GM19240 (cell line): ENCODE data around the gene B3GNT4.
"Not testable (repeated sequence)": the region's sequence is repeated elsewhere in the genome, so short reads cannot be mapped to it uniquely, and the experiment has no call there.

Source experiments
- DNase-seq: peaks from one replicate; pipeline ENCODE4 v3.0.0; 2011; ENCODE audit warnings: low spot score; ENCODE audit not compliant: insufficient read length

B3GNT4 gene

DNA sequence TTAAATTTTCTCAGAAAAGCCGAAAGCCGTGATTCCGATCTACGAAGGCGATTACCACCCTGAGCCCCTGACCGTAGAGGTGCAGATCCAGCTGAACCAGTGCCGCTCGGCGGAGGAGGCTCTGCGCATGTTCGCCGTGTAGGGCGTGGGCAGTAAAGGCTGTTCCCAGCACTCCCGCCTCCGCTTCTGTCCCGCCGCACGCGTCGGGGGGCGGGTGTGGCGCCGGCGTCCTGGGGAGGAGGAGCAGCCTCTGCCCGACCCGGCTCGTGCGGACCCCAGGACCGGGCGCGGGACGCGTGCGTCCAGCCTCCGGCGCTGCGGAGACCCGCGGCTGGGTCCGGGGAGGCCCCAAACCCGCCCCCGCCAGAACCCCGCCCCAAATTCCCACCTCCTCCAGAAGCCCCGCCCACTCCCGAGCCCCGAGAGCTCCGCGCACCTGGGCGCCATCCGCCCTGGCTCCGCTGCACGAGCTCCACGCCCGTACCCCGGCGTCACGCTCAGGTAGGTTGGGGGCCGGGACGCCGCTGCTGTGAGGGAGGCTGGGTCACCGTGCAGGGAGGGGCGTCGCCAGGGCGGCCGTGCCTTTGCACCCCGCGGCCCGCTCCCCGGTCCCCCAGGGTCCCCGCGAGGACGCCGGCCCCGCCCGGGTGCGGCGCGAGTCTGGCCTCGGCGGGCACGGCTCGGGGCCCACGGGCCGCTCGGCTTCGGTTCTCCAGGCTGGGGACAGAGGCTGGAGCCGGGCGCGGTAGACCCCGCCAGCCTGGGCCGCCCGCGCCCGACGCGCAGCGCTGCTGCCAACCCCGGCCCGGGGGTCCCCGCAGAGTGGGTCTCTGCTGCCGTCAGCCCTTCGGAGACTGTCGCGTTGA lies at the start of gene B3GNT4:
TSS of gene B3GNT4 (plus strand) at position 409 of the 866 bp plus-strand sequence. CDS start 910 bp downstream, outside the sequence.
- DNase-seq = no peak

DNA sequence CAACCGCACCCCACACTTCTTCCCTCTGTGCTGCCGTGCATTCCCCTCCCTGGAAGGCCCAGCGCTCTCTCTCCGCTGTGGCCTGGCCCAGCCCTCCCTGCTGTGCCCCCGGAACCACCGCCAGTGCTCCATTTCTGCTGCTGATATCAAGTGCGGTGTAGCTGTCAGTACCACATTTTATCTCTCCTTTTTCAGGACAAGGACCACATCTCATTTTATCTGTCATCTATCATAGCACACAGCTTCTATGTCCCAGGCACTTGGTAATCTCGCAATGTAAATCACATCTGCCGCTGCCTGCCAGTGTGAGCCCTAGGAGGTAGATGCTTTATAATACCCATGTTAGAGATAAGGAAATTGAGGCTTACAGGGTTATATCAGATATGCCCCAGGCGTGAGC lies 47.8 kb upstream of the B3GNT4 start:
- no peak for DNase-seq

DNA sequence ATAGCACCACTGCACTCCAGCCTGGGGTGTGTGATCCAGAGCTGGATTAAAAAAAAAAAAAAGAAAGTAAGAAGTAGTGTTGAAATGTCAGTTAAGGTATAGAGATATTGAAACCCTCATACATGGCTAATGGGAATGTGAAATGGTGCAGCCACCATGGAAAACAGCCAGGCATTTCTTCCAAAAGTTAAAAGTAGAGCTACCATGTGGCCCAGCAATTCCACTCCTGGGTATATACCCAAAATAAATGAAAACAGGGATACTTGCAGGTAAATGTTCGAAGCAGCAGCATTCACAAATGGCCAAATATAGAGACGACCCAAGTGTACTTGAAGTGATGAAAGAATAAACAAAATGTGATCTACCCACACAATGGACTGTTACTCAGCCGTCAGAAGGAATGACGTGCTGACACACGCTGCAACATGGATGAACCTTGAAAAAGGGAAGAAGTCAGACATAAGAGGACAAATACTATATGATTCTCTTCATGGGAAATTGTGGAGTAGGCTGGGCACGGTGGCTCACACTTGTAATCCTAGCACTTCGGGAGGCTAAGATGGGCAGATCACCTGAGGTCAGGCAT lies 44.7 kb upstream of the B3GNT4 start:
- DNase-seq = no peak

DNA sequence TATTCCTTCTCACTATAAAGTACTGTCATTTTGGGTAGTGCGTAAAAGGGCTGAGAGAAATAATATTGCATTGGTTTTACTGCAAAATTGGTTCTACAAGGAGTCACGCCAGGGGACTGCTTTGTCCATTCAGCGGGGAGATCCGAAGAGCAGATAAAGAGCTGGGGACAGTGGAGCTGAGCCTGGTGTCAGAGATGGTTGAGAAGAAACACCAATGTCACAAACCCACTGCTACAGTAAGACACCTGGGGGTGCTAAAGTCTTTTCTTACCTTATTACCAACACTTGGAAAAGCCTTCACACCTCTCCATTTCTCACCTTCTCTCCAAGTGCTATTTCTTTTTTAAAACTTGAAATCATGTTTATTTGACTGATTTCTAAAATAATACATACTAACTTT lies 43.6 kb upstream of the B3GNT4 start:
- DNase-seq = no peak

DNA sequence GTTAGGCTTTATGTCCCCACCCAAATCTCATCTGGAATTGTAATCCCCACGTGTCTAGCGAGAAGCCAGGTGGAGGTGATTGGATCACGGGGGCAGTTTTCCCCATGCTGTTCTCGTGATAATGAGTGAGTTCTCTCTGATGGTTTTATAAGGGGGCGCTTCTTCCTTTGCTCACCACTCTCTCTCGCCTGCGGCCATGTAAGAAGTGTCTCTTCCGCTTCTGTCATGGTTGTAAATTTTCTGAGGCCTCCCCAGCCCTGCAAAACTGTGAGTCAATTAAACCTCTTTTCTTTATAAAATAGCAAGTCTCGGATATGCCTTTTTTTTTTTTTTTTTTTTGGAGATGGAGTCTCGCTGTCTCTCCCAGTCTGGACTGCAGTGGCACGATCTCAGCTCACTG lies 42.7 kb upstream of the B3GNT4 start:
- no peak for DNase-seq

DNA sequence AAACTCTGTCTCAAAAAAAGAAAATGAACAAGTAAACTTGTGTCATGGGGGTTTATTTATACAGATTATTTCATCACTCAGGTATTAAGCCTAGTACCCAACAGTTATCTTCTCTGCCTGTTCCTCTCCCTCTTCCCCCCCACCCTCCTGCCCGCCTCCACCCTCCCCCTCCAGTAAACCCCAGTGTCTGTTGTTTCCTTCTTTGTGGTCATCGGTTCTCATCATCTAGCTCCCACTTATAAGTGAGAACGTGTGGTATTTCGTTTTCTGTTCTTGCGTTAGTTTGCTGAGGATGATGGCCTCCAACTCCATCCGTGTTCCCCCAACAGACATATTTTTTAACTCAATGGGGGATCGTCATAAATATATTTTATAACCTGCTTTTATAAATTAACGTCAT lies 41.8 kb upstream of the B3GNT4 start:
- DNase-seq = no peak

DNA sequence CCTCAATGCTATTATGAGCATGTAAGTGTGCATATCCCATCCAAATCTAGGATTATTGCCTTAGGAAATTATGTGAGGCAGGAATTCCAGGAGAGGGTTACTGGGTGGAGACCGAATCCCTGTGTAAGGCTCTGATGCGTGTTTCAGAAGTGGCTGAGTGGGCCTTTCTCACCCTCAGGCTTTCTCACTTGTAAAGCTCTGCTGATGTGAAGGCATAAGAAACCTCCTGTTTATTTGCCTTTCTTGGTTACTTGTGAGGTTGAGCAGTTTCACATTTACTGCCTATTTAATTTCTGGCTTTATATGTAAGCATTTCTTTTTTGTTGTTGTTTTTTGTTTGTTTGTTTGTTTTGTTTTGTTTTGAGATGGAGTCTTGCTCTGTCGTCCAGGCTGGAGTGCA lies 40.5 kb upstream of the B3GNT4 start:
- no peak for DNase-seq

DNA sequence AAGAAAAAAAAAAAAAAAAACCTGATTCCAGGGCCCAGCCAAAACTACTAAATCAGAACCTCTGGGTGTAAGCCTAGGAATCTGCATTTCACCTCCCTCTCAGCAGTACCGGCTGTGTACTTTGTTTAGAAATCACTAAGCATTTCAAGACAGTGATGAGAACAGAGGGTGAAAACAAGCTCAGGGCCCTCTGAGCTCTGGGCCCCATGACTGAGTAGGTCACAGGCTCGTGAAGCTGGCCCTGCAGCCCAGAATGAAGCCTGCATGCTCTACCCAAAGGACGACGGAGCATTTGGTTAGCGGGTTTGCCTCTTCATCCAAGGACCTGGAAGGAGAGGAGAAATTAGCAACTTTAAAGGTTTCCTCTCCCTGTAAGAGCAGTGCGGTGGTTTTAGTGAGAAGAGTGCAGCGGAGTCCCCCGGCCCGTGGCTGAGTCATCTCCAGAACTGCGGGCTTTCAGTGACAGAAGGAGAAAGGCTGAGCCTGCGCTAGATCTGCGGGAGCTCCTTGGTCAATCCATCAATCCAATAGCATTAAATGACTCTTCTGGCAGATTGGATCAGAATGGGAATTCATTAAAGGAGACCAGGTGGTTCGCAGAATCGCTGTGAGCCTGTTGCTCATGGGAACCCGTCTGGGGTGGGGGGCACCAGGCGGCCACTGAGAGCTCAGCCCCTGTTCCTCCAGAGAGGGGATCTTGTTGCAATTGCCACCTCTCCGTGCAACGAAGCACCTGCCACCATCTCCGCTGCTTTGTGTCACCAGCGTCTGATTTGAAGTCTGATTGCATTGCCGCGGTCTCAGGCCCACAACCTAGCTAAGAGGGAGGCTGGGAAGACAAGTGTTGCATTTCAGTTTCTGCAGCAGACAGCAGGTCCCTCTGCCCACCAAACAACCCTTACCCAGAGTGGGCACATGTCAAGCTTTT lies 36.8 kb upstream of the B3GNT4 start:
- no peak for DNase-seq

DNA sequence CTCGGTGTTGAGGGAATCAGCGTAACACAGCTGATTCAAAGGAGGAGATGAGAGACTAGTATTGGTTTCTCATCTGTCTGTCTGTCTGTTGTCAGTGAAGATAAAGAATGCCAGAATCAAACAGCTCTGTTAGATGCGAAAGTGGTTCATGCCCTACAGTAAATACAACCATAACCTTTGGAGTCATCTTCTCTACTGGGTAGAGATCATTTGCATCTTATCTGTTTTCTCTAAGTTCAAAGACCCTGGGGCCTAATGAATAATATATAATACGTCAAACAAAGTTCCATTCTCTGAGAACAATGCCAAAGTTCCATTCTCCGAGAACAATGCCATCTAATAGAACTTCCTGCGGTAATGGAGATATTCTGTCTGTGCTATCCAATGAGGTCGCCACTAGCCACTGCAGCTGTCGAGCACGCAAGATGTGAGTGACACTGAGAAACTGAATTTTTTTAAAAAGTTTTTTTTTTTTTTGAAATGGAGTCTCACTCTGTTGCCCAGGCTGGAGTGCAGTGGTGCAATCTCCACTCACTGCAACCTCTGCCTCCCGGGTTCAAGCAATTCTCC lies 36.1 kb upstream of the B3GNT4 start:
- no peak for DNase-seq

DNA sequence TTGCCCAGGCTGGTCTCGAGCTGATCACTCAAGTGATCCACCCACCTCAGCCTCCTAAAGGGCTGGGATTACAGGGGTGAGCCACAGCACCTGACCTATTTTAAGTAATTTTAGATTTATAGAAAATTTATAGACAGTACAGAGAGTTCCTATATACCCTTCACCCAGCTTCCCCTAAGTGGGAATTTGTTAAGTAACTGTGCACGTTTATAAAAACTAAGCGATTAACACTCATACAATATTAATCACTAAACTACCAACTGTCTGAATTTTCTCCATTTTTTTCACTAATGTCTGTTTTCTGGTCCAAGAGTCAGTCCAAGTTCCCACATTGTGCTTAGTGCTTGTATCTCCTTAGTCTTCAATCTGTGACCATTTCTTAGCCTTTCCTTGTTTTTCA lies 35.0 kb upstream of the B3GNT4 start:
- no peak for DNase-seq

DNA sequence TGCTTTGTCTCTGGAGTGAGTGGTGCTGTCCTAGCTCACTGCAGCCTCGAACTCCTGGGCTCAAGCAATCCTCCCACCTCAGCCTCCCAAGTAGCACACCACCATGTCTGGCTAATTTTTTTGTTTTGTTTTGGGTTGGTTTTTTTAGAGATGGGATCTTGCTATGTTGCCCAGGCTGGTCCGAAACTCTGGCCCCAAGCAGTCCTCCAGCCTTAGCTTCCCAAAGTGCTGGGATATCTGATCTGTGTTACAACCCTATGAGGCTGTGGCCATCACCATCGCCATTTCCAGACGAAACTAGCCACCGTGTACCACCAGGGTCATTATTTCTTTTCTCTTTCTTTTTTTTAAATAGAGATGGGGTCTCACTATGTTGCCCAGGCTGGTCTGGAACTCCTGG lies 32.1 kb upstream of the B3GNT4 start:
- DNase-seq = no peak

DNA sequence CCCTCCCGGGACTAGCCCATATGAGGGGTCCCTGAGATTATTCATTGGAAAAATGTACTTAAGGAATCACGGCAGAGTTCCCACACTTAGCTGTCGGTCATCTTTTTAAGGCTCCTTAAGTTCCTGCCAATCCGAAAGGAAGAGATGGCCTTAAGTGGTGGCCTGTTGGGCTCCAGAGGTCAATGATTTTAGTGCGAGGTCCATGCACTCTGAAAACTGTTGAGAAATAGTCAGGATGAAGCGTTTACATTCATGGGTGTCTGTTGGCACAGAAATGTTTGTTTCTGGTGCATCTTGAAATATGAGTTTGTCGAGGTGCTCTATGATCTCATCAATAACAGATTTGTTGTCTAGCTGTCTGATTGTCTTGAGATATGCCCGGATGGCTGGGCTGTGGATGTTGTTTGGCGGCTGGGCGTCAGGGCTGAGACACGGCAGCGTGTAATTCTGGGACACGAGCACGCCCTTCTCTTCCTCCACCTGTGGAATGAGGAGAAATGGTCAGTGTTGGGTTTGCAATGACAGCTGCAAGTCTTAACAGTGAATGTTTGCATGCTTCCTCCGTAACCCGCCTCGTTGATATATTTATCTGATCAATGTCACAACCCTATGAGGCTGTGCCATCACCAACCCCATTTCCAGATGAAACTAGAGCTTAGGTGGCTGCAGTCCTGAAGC lies 31.1 kb upstream of the B3GNT4 start:
- no peak for DNase-seq

DNA sequence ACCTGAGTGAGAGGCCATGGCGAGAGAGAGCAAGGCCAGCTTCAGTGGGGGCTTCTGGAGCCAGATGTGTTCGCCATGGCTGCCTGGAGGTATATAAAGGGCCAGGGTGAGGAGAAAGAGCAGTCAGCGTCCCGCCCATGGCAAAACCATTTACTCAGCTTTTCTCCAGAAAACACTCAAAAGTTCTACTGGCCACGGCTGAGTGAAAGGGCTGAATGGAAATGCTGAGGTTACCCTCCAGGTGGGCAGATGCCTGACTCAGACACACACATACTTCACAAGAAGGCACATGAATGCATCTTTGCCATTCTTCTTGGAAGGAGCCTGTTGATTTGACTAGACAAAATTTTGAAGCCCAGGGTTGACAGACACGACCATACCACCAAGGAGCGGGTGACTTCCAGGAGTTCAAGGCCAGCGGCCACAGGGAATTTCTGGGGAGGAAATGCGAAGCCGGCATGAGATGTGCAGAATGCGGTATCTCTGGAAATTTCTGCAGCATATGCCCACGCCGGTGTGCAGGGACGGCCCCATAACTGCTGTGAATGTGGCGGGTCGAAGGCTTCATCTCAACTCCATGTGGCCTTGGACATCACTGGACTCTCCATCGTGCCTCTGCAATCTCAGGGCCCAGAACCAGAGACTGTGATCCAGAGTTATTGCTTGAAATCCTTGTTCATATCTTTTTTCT lies 29.2 kb upstream of the B3GNT4 start, which contains the start of gene IL31:
TSS of gene IL31 (minus strand) at position 67 of the 691 bp plus-strand sequence. CDS start at position 18, 49 bp downstream.
- no peak for DNase-seq

DNA sequence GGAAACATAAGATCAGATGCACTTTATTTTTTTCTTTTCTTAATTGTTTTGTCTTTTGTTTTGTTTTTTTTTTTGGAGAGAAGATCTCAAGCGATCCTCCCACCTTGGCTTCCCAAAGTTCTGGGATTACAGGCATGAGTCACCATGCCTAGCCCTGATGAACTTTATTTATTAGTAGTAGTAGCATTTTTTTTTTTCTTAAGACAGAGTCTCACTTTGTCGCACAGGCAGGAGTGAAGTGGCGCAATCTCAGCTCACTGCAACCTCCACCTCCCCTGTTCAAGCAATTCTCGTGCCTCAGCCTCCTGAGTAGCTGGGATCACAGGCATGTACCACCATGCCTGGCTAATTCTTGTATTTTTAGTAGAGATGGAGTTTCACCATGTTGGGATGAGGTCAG lies 27.0 kb upstream of the B3GNT4 start:
- DNase-seq = not testable (repeated sequence)

DNA sequence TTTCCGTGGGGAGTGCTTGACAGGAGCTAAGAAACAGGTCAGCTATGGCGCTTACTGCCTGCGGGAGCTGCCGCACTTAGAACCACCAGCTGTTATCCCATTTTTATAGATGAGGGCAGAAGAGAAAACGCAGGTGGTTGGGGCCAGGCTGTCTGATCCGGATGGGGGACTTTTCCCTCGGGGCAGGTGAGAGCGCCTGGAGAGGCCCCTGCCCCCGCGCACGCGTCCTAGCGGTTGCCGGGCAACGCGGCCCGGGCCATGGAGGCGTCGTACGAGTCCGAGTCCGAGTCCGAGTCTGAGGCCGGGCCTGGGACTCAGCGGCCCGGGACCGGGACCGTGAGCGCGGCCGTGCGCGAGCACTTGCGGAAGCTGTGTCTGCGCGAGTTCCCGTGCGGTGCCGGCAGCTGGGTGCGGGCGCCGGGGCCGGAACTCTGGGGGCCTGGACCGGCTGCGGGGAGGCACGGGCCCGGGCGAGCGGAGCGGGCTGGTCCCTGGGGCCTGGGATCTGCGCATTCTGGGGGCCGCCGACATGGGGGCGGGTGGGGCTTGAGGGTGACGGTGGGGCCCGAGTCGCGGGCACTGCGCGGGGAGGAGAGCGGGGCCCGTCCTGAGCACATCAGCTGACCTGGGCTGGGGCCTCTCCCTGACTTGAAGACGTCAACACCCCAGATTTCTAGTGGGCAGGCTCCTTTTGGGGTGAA lies 20.5 kb upstream of the B3GNT4 start, which contains the start of gene LRRC43:
TSS of gene LRRC43 (plus strand) at position 237 of the 701 bp plus-strand sequence. CDS start at position 259, 22 bp downstream.
- DNase-seq = no peak

DNA sequence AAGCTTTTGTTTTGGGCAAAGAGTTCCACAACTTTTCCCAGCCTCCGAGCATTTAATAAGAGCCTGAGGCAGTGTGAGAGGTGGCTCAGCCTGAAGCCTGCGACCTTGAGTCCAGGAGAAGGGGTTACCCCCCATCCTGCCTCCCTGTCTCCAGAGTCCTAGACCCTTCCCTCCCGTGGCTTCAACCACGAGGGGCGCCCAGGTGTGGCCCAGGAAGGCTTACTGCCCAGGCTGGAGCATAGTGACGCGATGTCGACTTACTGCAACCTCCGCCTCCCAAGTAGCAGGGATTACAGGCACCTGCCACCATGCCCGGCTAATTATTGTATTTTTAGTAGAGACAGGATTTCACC lies 19.9 kb upstream of the B3GNT4 start:
- DNase-seq = no peak

DNA sequence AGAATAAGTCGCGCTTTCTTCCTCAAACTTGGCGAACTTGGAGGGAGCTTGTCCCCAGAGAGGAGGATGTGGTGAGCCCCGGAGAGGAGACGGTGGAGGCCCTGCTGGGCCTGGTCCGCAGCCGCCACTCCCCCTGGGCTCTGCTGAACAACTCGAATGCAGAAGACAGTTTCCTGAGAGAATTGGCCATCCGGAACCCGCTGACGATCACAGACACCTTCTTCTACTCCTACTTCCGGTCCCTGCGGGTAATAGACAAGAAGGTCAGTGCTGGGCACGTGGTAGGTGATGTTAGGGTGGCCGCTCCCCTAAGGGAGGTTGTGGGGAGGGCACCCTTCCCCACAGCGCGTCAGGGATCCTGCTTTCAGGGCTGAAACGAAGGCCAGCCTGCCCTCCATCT lies 19.0 kb upstream of the B3GNT4 start:
- no peak for DNase-seq

DNA sequence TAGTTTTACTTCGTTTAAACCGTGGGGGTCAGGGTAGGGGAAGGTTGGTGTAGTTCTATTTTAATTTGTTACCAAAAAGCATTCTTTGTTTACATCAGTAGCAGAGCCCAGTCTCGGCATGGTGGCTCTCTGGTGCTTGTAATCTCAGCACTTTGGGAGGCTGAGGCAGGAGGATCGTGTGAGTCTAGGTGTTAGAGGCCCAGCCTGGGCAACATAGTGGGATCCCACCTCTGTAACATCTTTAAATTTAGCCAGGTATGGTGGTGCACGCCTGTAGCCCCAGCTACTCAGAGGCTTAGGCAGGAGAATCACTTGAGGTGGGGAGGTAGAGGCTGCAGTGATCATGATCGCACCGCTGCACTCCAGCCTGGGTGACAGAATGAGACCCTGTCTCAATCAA lies 18.4 kb upstream of the B3GNT4 start:
- no peak for DNase-seq

DNA sequence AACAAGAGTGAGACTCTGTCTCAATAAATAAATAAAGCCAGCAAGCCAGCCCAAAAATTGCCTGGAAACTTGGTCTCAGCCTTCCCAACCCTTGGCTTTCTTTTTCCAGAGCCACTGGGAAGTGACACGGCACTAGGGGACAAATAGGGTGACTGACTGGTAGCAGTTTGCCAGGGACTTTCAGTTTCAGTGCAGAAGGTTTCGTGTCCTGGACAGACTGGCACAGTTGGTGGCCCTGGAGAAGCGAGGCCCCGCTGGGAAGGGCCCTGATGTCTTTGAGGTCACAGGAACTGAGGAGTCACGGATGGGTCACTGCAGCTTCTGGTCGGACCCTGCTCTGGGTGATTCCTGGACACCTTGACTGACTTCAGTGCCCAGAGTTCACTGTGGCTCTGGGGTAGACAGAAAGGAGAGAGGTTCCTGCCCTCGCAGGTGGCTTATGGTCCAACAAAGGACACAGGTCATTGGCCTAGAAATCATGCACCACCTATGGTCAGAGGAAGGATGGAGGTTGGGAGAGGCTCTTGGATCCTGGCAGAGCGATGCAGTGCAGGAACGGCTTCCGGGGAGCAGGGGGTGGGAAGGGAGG lies 17.9 kb upstream of the B3GNT4 start:
- no peak for DNase-seq
